Measurements from ENCODE around the gene ARHGAP12.
"Not testable (repeated sequence)": the region's sequence is repeated elsewhere in the genome, so short reads cannot be mapped to it uniquely, and the experiment has no call there.

Gene ARHGAP12

DNA sequence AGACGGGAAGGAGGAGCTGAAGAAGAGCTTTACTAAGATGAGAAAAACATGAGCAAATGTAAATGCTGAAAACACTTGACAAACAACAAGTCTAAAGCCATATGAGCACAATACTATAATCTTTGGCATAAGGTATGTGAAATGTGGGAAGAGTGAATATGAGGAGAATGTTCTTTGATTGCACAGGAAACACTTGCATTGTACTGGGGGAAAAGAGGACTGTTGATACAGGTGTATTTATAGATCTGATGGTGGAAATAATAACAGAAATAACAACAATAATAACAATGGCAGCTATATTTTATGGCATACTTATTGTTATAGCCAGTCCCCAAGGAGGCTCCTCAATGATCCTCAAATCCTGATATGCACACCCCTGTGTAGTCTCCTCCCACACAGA is 23.0 kb downstream of the ARHGAP12 start:
- H3K36me3 ChIP-seq (ENCODE audit: control insufficient read depth in 2 of 2, insufficient read depth in 2 of 2, low read length in 2 of 2) = peaks cover 0 to 4% of the 10 kb centered on the region in 2 donors
- H3K4me3 ChIP-seq (ENCODE audit: low read length in 2 of 2) = no peak overlapping the region
- H3K9me3 ChIP-seq (ENCODE audit: control insufficient read depth in 2 of 2, low read length in 2 of 2) = no peaks in the 10 kb centered on the region
- H3K9ac ChIP-seq (ENCODE audit: low read length in 2 of 2) = no peak overlapping the region
- no peaks in the 10 kb centered on the region for H3K4me1 ChIP-seq (ENCODE audit: control insufficient read depth, insufficient read depth, low read length)
- H3K27ac ChIP-seq (ENCODE audit: low read length) = no peak overlapping the region
- no peaks in the 10 kb centered on the region for H3K27me3 ChIP-seq (ENCODE audit: control insufficient read depth in 1 of 2, insufficient read depth in 2 of 2, low read length in 2 of 2)

GRCh38 chr10:31902625-31903024 is 26.0 kb downstream of the ARHGAP12 start:
- no peaks in the 10 kb centered on the region for H3K4me1 ChIP-seq (ENCODE audit: control insufficient read depth, insufficient read depth, low read length)
- H3K9ac ChIP-seq (ENCODE audit: low read length in 2 of 2) = no peak overlapping the region
- peaks cover 0 to 4% of the 10 kb centered on the region in 2 donors for H3K36me3 ChIP-seq (ENCODE audit: control insufficient read depth in 2 of 2, insufficient read depth in 2 of 2, low read length in 2 of 2)
- no peaks in the 10 kb centered on the region for H3K27me3 ChIP-seq (ENCODE audit: control insufficient read depth in 1 of 2, insufficient read depth in 2 of 2, low read length in 2 of 2)
- H3K27ac ChIP-seq (ENCODE audit: low read length) = no peak overlapping the region
- H3K9me3 ChIP-seq (ENCODE audit: control insufficient read depth in 2 of 2, low read length in 2 of 2) = no peaks in the 10 kb centered on the region
- no peak overlapping the region for H3K4me3 ChIP-seq (ENCODE audit: low read length in 2 of 2)

- H3K27ac ChIP-seq (ENCODE audit: low read length) = no peak overlapping the region
- no peaks in the 10 kb centered on the region for H3K4me1 ChIP-seq (ENCODE audit: control insufficient read depth, insufficient read depth, low read length)
- no peak overlapping the region for H3K4me3 ChIP-seq (ENCODE audit: low read length in 2 of 2)
Observed at GRCh38 chr10:31897506-31897905, 31.1 kb downstream of the ARHGAP12 start.

DNA sequence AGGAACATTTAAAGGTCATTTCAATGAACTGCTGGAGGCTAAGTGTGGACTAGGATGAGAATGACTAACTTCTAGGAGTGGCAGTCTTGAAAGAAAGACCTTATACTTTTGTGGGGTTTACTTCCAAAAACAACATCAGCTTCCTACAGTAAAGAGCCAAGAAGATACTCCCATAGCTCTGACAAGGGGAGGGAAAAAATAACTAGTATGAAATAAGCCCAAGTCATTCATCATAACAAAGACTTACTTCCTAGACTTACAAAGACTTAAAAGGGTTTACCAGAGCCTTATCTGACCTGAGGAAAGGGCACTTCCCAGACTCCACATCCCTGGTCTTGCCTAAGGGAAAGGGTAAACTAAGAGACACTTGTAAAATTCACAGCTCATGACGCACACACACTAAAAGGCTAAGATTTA is 31.7 kb downstream of the ARHGAP12 start:
- no peaks in the 10 kb centered on the region for H3K9me3 ChIP-seq (ENCODE audit: control insufficient read depth in 2 of 2, low read length in 2 of 2)
- no peaks in the 10 kb centered on the region for H3K27me3 ChIP-seq (ENCODE audit: control insufficient read depth in 1 of 2, insufficient read depth in 2 of 2, low read length in 2 of 2)
- H3K4me1 ChIP-seq (ENCODE audit: control insufficient read depth, insufficient read depth, low read length) = no peaks in the 10 kb centered on the region
- H3K27ac ChIP-seq (ENCODE audit: low read length) = no peak overlapping the region
- no peak overlapping the region for H3K4me3 ChIP-seq (ENCODE audit: low read length in 2 of 2)
- H3K36me3 ChIP-seq (ENCODE audit: control insufficient read depth in 2 of 2, insufficient read depth in 2 of 2, low read length in 2 of 2) = no peaks in the 10 kb centered on the region
- no peak overlapping the region for H3K9ac ChIP-seq (ENCODE audit: low read length in 2 of 2)

More at GRCh38 chr10:31897506-31897905, 31.1 kb downstream of the ARHGAP12 start:
- H3K27me3 ChIP-seq (ENCODE audit: control insufficient read depth in 1 of 2, insufficient read depth in 2 of 2, low read length in 2 of 2) = no peaks in the 10 kb centered on the region
- no peaks in the 10 kb centered on the region for H3K36me3 ChIP-seq (ENCODE audit: control insufficient read depth in 2 of 2, insufficient read depth in 2 of 2, low read length in 2 of 2)
- no peak overlapping the region for H3K9ac ChIP-seq (ENCODE audit: low read length in 2 of 2)
- H3K9me3 ChIP-seq (ENCODE audit: control insufficient read depth in 2 of 2, low read length in 2 of 2) = no peaks in the 10 kb centered on the region

DNA sequence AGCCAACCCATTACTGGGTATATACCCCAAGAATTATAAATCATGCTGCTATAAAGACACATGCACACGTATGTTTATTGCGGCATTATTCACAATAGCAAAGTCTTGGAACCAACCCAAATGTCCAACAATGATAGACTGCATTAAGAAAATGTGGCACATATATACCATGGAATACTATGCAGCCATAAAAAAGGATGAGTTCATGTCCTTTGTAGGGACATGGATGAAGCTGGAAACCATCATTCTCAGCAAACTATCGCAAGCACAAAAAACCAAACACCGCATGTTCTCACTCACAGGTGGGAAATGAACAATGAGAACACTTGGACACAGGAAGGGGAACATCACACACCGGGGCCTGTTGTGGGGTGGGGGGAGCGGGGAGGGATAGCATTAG is 32.9 kb downstream of the ARHGAP12 start:
- not testable (repeated sequence) for H3K27me3 ChIP-seq (ENCODE audit: control insufficient read depth in 1 of 2, insufficient read depth in 2 of 2, low read length in 2 of 2); H3K9me3 ChIP-seq (ENCODE audit: control insufficient read depth in 2 of 2, low read length in 2 of 2); H3K4me1 ChIP-seq (ENCODE audit: control insufficient read depth, insufficient read depth, low read length); H3K9ac ChIP-seq (ENCODE audit: low read length in 2 of 2); H3K27ac ChIP-seq (ENCODE audit: low read length); H3K4me3 ChIP-seq (ENCODE audit: low read length in 2 of 2); H3K36me3 ChIP-seq (ENCODE audit: control insufficient read depth in 2 of 2, insufficient read depth in 2 of 2, low read length in 2 of 2)

DNA sequence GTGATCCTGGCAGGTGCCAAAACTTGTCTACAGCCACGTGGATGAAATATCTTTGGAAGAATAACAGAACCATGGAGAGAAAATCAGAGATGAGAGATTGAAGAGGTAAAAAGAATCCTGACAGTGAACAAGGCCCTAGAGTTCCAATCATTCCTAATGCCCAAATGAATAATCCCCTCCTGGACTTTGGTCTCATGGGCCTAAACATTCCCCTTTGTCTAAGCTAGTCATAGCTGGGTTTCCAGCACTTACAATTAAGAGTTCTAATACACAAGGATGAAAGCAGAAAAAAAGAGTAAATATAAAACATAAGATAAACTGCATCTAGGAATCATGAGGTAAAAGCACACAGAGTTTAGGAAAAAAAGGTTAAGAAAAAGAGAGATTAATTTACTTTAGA is 40.2 kb downstream of the ARHGAP12 start:
- no peaks in the 10 kb centered on the region for H3K36me3 ChIP-seq (ENCODE audit: control insufficient read depth in 2 of 2, insufficient read depth in 2 of 2, low read length in 2 of 2)
- H3K27me3 ChIP-seq (ENCODE audit: control insufficient read depth in 1 of 2, insufficient read depth in 2 of 2, low read length in 2 of 2) = no peaks in the 10 kb centered on the region
- peaks cover 13% of the 10 kb centered on the region for H3K4me1 ChIP-seq (ENCODE audit: control insufficient read depth, insufficient read depth, low read length)
- no peak overlapping the region for H3K4me3 ChIP-seq (ENCODE audit: low read length in 2 of 2)
- peak overlapping the region; percentile 31 for H3K27ac ChIP-seq (ENCODE audit: low read length)
- H3K9me3 ChIP-seq (ENCODE audit: control insufficient read depth in 2 of 2, low read length in 2 of 2) = no peaks in the 10 kb centered on the region
- H3K9ac ChIP-seq (ENCODE audit: low read length in 2 of 2) = no peak overlapping the region

GRCh38 chr10:31887850-31888249 is 40.8 kb downstream of the ARHGAP12 start:
- Histone ChIP-seq H3K4me3 (ENCODE audit: low read length in 2 of 2) (no peak overlapping the region), H3K27me3 (ENCODE audit: control insufficient read depth in 1 of 2, insufficient read depth in 2 of 2, low read length in 2 of 2) (no peaks in the 10 kb centered on the region), H3K4me1 (ENCODE audit: control insufficient read depth, insufficient read depth, low read length) (peaks cover 13% of the 10 kb centered on the region), H3K9ac (ENCODE audit: low read length in 2 of 2) (no peak overlapping the region), H3K36me3 (ENCODE audit: control insufficient read depth in 2 of 2, insufficient read depth in 2 of 2, low read length in 2 of 2) (no peaks in the 10 kb centered on the region), H3K27ac (ENCODE audit: low read length) (peak overlapping the region; percentile 31), H3K9me3 (ENCODE audit: control insufficient read depth in 2 of 2, low read length in 2 of 2) (no peaks in the 10 kb centered on the region)

DNA sequence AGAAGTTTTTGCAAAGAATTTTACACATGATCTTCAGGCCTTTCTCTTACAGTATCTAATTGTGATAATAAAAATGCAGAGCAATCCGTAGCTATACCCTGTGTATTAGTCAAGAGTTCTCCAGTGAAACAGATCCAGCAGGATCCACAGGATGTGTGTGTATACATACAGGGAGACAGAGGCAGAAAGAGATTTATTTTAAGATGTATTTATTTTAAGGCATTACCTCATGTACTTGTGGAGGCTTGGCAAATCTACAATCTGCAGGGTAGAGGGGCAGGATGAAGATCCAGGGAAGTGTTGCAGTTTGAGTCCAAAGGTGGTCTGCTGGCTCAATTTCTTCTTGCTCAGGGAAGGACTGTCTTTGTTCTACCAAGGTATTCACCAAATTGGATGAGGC is 41.7 kb downstream of the ARHGAP12 start:
- H3K4me3 ChIP-seq (ENCODE audit: low read length in 2 of 2) = peak overlapping the region; percentile 16 to 46
- no peaks in the 10 kb centered on the region for H3K9me3 ChIP-seq (ENCODE audit: control insufficient read depth in 2 of 2, low read length in 2 of 2)
- peaks cover 13% of the 10 kb centered on the region for H3K4me1 ChIP-seq (ENCODE audit: control insufficient read depth, insufficient read depth, low read length)

GRCh38 chr10:31885971-31886370 is 42.7 kb downstream of the ARHGAP12 start:
- Histone ChIP-seq H3K36me3 (ENCODE audit: control insufficient read depth in 2 of 2, insufficient read depth in 2 of 2, low read length in 2 of 2) (no peaks in the 10 kb centered on the region), H3K27ac (ENCODE audit: low read length) (no peak overlapping the region), H3K27me3 (ENCODE audit: control insufficient read depth in 1 of 2, insufficient read depth in 2 of 2, low read length in 2 of 2) (no peaks in the 10 kb centered on the region), H3K9me3 (ENCODE audit: control insufficient read depth in 2 of 2, low read length in 2 of 2) (no peaks in the 10 kb centered on the region), H3K4me3 (ENCODE audit: low read length in 2 of 2) (no peak overlapping the region), H3K4me1 (ENCODE audit: control insufficient read depth, insufficient read depth, low read length) (peaks cover 13% of the 10 kb centered on the region), H3K9ac (ENCODE audit: low read length in 2 of 2) (no peak overlapping the region)

More for the DNA sequence above, 41.7 kb downstream of the ARHGAP12 start:
- no peaks in the 10 kb centered on the region for H3K27me3 ChIP-seq (ENCODE audit: control insufficient read depth in 1 of 2, insufficient read depth in 2 of 2, low read length in 2 of 2)
- H3K9ac ChIP-seq (ENCODE audit: low read length in 2 of 2) = no peak overlapping the region
- no peak overlapping the region for H3K27ac ChIP-seq (ENCODE audit: low read length)
- no peaks in the 10 kb centered on the region for H3K36me3 ChIP-seq (ENCODE audit: control insufficient read depth in 2 of 2, insufficient read depth in 2 of 2, low read length in 2 of 2)

GRCh38 chr10:31884386-31884785 is 44.2 kb downstream of the ARHGAP12 start:
- H3K36me3 ChIP-seq (ENCODE audit: control insufficient read depth in 2 of 2, insufficient read depth in 2 of 2, low read length in 2 of 2) = no peaks in the 10 kb centered on the region
- H3K4me3 ChIP-seq (ENCODE audit: low read length in 2 of 2) = no peak overlapping the region
- H3K4me1 ChIP-seq (ENCODE audit: control insufficient read depth, insufficient read depth, low read length) = peaks cover 13% of the 10 kb centered on the region
- no peak overlapping the region for H3K9ac ChIP-seq (ENCODE audit: low read length in 2 of 2)
- H3K27ac ChIP-seq (ENCODE audit: low read length) = no peak overlapping the region
- H3K27me3 ChIP-seq (ENCODE audit: control insufficient read depth in 1 of 2, insufficient read depth in 2 of 2, low read length in 2 of 2) = no peaks in the 10 kb centered on the region
- H3K9me3 ChIP-seq (ENCODE audit: control insufficient read depth in 2 of 2, low read length in 2 of 2) = no peaks in the 10 kb centered on the region

DNA sequence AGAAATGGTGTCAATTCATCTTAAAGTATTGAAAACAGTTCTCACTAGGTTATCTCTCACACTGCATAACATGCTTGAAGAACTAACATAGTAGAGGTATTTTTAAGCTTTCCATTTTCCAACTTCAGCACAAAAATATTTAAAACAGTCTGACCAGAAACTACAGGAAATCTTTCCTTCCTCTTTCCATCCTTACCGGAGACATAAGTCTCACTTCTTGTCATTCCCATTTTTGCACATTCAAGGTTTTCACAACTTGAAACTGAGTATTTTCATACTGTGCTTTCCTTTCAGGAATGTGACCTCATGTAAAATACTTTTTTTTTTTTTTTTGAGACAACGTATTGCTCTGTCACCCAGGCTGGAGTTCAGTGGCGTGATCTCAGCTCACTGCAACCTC is 45.2 kb downstream of the ARHGAP12 start:
- no peaks in the 10 kb centered on the region for H3K36me3 ChIP-seq (ENCODE audit: control insufficient read depth in 2 of 2, insufficient read depth in 2 of 2, low read length in 2 of 2)
- no peaks in the 10 kb centered on the region for H3K9me3 ChIP-seq (ENCODE audit: control insufficient read depth in 2 of 2, low read length in 2 of 2)
- H3K4me1 ChIP-seq (ENCODE audit: control insufficient read depth, insufficient read depth, low read length) = peaks cover 12% of the 10 kb centered on the region
- H3K9ac ChIP-seq (ENCODE audit: low read length in 2 of 2) = no peak overlapping the region
- H3K4me3 ChIP-seq (ENCODE audit: low read length in 2 of 2) = no peak overlapping the region
- H3K27me3 ChIP-seq (ENCODE audit: control insufficient read depth in 1 of 2, insufficient read depth in 2 of 2, low read length in 2 of 2) = no peaks in the 10 kb centered on the region
- H3K27ac ChIP-seq (ENCODE audit: low read length) = no peak overlapping the region
